Activated naive CD8-positive, alpha-beta T cell treated with anti-CD3 and anti-CD28 coated beads, Interleukin-2, amount 10 ng/mL, durations not matched to agents 7 days and 5 days (primary cell): ENCODE data around the gene HCK. TPM values are rescaled to one million over a fixed set of nuclear protein-coding genes. Genes with fewer than 3 reads are reported as not detected.
"Not testable (repeated sequence)": the region's sequence is repeated elsewhere in the genome, so short reads cannot be mapped to it uniquely, and the experiment has no call there.

Experiments used
- ATAC-seq: fragments of 150-1000 bp; cut with Tn5 transposase; one replicate; pipeline ENCODE4 v1.10.0; 2021; ENCODE audit warnings: low read depth, moderate library complexity
- POLR2A ChIA-PET: fragments of 350-600 bp; sonication (Branson Sonifier 250); formaldehyde crosslinking; loops from one replicate; lab custom pipeline; 2021; ENCODE audit warnings: antibody characterized with exemption; lab: Charles Lee
- DNase-seq: peaks from one replicate; pipeline ENCODE4 v3.0.0; 2021
- H3K27ac Mint-ChIP-seq: one replicate; pipeline ENCODE4 v1.8.0; 2022; ENCODE audit warnings: mild to moderate bottlenecking, mixed read lengths
- H3K27me3 Mint-ChIP-seq: one replicate; pipeline ENCODE4 v1.8.0; 2022; ENCODE audit warnings: mild to moderate bottlenecking, moderate library complexity, mixed read lengths
- H3K36me3 Mint-ChIP-seq: one replicate; pipeline ENCODE4 v1.8.0; 2021; ENCODE audit warnings: mild to moderate bottlenecking, mixed read lengths
- H3K4me1 Mint-ChIP-seq: one replicate; pipeline ENCODE4 v1.8.0; 2021; ENCODE audit warnings: mixed read lengths
- H3K4me3 Mint-ChIP-seq: one replicate; pipeline ENCODE4 v1.8.0; 2022; ENCODE audit warnings: mild to moderate bottlenecking, moderate library complexity, mixed read lengths
- H3K9me3 Mint-ChIP-seq: one replicate; pipeline ENCODE4 v1.8.0; 2021; ENCODE audit warnings: mixed read lengths
- total RNA-seq, 2 experiments: library from RNA; stranded (reverse); gene quantifications; one replicate each; pipeline ENCODE4 v1.2.3, GENCODE V29; 2021

The HCK gene
- total RNA-seq, 2 experiments from 2014 or later = 0.61 to 0.79 TPM

DNA sequence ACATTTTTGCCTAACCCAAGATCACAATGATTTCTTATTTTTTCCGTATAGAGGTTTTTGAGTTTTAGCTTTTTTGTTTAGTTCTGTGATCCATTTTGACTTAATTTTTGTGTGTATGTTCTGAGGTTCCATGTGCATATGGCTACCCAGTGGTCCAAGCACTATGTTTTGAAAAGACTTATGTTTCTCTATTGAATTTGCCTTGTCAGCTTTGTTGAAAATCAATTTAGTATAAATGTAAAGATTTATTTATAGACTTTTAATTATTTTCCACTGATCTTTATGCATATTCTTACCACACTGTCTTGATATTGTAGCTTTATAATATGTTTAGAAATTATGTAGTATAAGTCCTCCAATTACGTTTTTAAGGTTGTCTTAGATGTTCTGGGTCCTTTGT, 67.7 kb downstream of the HCK start:
- POLR2A ChIA-PET = no interaction called here
- H3K27ac Mint-ChIP-seq = no peak overlapping the region
- H3K36me3 Mint-ChIP-seq = peaks cover 14% of the 10 kb centered on the region
- DNase-seq = no peak
- H3K4me1 Mint-ChIP-seq = peaks cover 14% of the 10 kb centered on the region
- no peak overlapping the region for H3K4me3 Mint-ChIP-seq
- no peak for ATAC-seq
- no peaks in the 10 kb centered on the region for H3K27me3 Mint-ChIP-seq
- no peaks in the 10 kb centered on the region for H3K9me3 Mint-ChIP-seq

DNA sequence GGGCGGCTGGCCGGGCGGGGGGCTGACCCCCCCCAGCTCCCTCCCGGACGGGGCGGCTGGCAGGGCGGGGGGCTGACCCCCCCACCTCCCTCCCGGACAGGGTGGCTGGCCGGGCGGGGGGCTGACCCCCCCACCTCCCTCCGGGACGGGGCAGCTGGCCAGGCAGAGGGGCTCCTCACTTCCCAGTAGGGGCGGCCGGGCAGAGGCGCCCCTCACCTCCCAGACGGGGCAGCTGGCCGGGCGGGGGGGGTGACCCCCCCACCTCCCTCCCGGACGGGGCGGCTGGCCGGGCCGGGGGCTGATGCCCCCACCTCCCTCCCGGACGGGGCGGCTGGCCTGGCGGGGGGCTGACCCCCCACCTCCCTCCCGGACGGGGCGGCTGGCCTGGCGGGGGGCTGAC, 69.9 kb downstream of the HCK start:
- H3K9me3 Mint-ChIP-seq, H3K27ac Mint-ChIP-seq, DNase-seq, ATAC-seq, POLR2A ChIA-PET, H3K27me3 Mint-ChIP-seq, H3K4me1 Mint-ChIP-seq, H3K4me3 Mint-ChIP-seq: not testable (repeated sequence)
- H3K36me3 Mint-ChIP-seq = peaks cover 14% of the 10 kb centered on the region

DNA sequence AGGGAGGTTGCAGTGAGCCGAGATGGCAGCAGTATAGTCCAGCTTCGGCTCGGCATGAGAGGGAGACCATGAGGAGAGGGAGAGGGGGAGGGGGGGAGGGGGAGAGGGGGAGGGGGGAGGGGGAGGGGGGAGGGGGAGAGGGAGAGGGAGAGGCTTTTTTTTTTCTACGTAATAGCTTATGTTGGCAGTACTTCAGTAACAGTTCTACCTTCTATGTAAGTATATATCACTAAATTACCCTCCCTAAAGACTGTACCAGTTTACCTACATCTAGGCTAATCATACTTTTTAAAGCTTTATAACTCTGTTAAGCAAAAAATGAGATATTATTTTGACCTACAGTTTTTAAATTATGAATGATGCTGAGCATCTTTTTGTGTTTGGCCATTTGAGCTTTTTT, 71.0 kb downstream of the HCK start:
- H3K27me3 Mint-ChIP-seq = no peaks in the 10 kb centered on the region
- no peak for DNase-seq
- no peak for ATAC-seq
- no peaks in the 10 kb centered on the region for H3K9me3 Mint-ChIP-seq
- POLR2A ChIA-PET = interaction anchor here (0.5 kb wide), 1 partner anchor 196 kb away, joined by 4 read pairs; no protein-coding TSS in a partner anchor
- H3K4me3 Mint-ChIP-seq = no peak overlapping the region
- no peaks in the 10 kb centered on the region for H3K4me1 Mint-ChIP-seq
- H3K36me3 Mint-ChIP-seq = peaks cover 14% of the 10 kb centered on the region
- H3K27ac Mint-ChIP-seq = no peak overlapping the region

- POLR2A ChIA-PET = no interaction called here
- Mint-ChIP-seq H3K4me1 (no peaks in the 10 kb centered on the region), H3K27me3 (no peaks in the 10 kb centered on the region), H3K27ac (no peak overlapping the region), H3K4me3 (no peak overlapping the region), H3K36me3 (peaks cover 14% of the 10 kb centered on the region), H3K9me3 (no peaks in the 10 kb centered on the region)
- DNase-seq = no peak
- no peak for ATAC-seq
These were observed 72.9 kb downstream of the HCK start for GRCh38 chr20:32124916-32125454.

DNA sequence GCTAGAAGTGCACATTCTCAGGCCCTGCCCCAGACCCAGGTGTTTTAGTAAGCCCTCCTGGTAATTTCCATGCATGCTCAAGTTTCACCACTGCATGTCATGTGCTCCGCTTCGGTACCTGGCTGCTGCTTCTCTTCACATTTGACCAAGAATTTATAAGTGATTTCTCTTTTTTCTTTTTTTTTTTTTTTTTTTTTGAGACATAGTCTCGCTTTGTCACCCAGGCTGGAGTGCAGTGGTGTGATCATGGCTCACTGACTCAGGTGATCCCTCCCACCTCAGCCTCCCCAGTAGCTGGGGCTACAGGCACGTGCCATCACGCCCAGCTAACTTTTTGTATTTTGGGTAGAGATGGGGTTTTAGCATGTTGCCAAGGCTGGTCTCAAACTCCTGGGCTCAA, 73.5 kb downstream of the HCK start:
- DNase-seq (no peak), ATAC-seq (no peak)
- POLR2A ChIA-PET = no interaction called here
- Mint-ChIP-seq H3K36me3 (peaks cover 14% of the 10 kb centered on the region), H3K4me3 (no peak overlapping the region), H3K27me3 (no peaks in the 10 kb centered on the region), H3K4me1 (no peaks in the 10 kb centered on the region), H3K27ac (no peak overlapping the region), H3K9me3 (no peaks in the 10 kb centered on the region)

DNA sequence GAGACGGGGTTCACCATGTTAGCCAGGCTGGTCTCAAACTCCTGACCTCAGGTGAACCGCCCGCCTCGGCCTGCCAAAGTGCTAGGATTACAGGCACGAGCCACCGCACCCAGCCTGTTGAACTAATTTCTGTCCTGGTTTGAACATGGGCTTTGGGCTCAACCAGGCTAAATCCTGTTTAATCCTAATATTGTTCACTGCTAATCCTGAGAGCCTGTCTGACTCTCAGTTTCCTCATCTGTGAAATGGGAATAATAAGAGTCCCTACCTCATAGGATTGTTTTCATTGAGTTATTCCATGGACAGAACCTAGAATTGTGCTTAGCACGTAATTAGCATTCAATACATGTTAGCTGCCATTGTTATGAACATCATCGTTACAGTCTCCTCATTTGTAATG, 74.9 kb downstream of the HCK start:
- no peaks in the 10 kb centered on the region for H3K27me3 Mint-ChIP-seq
- H3K27ac Mint-ChIP-seq = no peak overlapping the region
- peaks cover 7% of the 10 kb centered on the region for H3K4me1 Mint-ChIP-seq
- DNase-seq (no peak), ATAC-seq (no peak)
- peaks cover 16% of the 10 kb centered on the region for H3K36me3 Mint-ChIP-seq
- no peak overlapping the region for H3K4me3 Mint-ChIP-seq
- POLR2A ChIA-PET = no interaction called here
- no peaks in the 10 kb centered on the region for H3K9me3 Mint-ChIP-seq

DNA sequence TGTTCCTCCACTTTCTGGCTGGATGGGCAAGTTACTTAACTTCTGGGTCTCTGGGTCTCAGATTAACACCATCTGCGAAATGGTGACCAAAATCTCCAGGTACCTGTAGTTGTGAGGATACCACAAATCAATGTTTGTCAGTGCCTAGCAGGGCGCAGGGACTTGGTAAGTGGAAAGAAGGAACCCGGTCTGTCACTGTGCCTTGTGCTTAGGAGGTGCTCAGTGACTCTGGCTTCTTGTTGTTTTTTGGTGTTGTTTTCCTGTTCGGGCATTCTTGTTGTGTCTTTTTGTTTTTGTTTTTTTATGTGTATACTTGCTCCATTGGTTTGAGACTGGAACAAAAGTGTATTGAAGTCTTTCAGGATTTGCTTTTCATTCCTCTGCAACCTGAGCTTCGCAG, 75.3 kb downstream of the HCK start:
- peaks cover 7% of the 10 kb centered on the region for H3K4me1 Mint-ChIP-seq
- POLR2A ChIA-PET = interaction anchor here (0.5 kb wide), 1 partner anchor 29 kb away, joined by 4 read pairs; no protein-coding TSS in a partner anchor
- no peak for DNase-seq
- no peak overlapping the region for H3K4me3 Mint-ChIP-seq
- ATAC-seq = no peak
- no peaks in the 10 kb centered on the region for H3K9me3 Mint-ChIP-seq
- H3K27me3 Mint-ChIP-seq = no peaks in the 10 kb centered on the region
- H3K27ac Mint-ChIP-seq = no peak overlapping the region
- peaks cover 18% of the 10 kb centered on the region for H3K36me3 Mint-ChIP-seq

DNA sequence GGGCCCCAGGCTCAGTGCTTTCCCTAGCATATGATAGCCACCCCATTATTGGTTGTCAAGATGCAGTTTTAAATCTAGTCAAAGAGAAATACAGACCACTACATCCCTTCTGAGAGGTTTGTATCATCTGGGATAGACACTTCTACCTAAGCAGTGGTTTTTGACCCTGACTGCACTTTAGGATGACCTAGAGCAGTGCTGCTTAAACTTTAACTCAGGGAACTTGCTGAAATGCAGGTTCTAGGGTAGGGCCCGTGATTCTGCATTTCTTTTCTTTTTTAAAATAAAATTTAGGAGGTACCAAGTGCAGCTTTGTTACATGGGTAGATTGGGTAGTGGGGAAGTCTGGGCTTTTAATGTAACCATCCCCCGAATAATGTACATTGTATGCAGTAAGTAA, 76.1 kb downstream of the HCK start:
- ATAC-seq (no peak), DNase-seq (no peak)
- Mint-ChIP-seq H3K36me3 (peaks cover 16% of the 10 kb centered on the region), H3K9me3 (no peaks in the 10 kb centered on the region), H3K27me3 (no peaks in the 10 kb centered on the region), H3K4me3 (no peak overlapping the region), H3K27ac (no peak overlapping the region), H3K4me1 (peaks cover 7% of the 10 kb centered on the region)
- POLR2A ChIA-PET = no interaction called here

GRCh38 chr20:32129863-32130262, 77.8 kb downstream of the HCK start:
- ATAC-seq (no peak), DNase-seq (no peak)
- H3K27me3 Mint-ChIP-seq = no peaks in the 10 kb centered on the region
- H3K36me3 Mint-ChIP-seq = peaks cover 13% of the 10 kb centered on the region
- no peaks in the 10 kb centered on the region for H3K9me3 Mint-ChIP-seq
- POLR2A ChIA-PET = no interaction called here
- H3K4me3 Mint-ChIP-seq = no peak overlapping the region
- no peak overlapping the region for H3K27ac Mint-ChIP-seq
- H3K4me1 Mint-ChIP-seq = peaks cover 7% of the 10 kb centered on the region

- Mint-ChIP-seq H3K36me3 (peaks cover 11% of the 10 kb centered on the region), H3K4me1 (peaks cover 7% of the 10 kb centered on the region), H3K27me3 (no peaks in the 10 kb centered on the region), H3K27ac (no peak overlapping the region), H3K9me3 (no peaks in the 10 kb centered on the region), H3K4me3 (no peak overlapping the region)
- POLR2A ChIA-PET = no interaction called here
- no peak for DNase-seq
- no peak for ATAC-seq
These were observed 78.3 kb downstream of the HCK start for GRCh38 chr20:32130352-32130751.

DNA sequence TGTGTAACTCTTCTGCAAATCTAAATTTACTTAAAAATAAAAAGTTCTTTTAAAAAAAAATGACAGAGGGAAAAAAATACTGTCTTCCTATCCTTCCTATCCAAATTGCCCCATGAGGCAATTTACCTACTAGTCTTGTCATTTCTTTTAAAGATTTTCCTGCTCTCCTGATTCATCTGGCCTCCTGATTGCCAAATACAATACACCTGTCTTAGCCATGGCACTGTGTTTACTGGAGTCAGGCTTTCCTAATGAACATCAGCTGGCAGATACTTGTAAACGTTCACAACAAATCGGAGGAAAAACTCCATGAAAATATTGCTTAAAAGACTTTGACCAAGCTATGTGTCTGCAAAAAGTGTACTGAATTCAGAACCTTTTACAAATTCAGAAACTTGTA, 78.9 kb downstream of the HCK start:
- ATAC-seq = no peak
- DNase-seq = no peak
- Mint-ChIP-seq H3K9me3 (no peaks in the 10 kb centered on the region), H3K27ac (no peak overlapping the region), H3K36me3 (peaks cover 10% of the 10 kb centered on the region), H3K4me3 (no peak overlapping the region), H3K4me1 (peaks cover 7% of the 10 kb centered on the region), H3K27me3 (no peaks in the 10 kb centered on the region)
- POLR2A ChIA-PET = interaction anchor here (0.7 kb wide), 1 partner anchor 11 kb away, joined by 3 read pairs; no protein-coding TSS in a partner anchor

DNA sequence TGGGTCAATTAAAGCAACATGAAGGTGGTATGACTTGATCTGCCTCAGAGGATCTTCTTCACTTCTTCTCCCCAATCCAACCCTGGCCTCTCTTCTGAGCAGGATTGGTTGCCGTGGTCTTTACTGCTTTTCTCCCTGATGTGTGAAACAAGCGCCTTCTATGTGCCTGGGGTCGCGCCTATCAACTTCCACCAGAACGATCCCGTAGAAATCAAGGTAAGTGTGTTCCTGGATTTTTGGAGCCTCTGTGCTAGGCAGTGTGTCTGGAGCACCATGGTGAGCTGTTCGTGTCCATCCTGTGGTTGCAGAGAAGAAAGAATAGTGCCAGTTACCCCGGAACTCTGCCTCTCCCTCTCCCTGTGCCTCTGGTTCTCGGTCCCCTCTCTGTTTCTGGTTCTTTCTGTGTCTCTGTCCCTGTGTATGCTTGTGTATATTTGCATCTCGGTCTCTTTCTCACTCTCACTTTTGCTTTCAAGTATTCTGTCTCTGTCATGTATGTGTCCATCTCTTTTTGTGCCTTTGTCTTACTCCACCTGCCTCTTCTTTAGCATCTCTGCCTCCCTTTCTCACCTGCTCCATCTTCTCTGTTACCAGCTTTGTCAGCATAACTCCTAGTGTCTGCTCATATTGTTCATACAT, 81.0 kb downstream of the HCK start:
- Mint-ChIP-seq H3K27me3 (no peaks in the 10 kb centered on the region), H3K27ac (no peak overlapping the region), H3K4me1 (peaks cover 7% of the 10 kb centered on the region), H3K4me3 (no peak overlapping the region), H3K36me3 (peaks cover 16% of the 10 kb centered on the region), H3K9me3 (no peaks in the 10 kb centered on the region)
- ATAC-seq (no peak), DNase-seq (no peak)
- POLR2A ChIA-PET = no interaction called here

GRCh38 chr20:32134026-32134425, 82.0 kb downstream of the HCK start:
- no peaks in the 10 kb centered on the region for H3K27me3 Mint-ChIP-seq
- peaks cover 16% of the 10 kb centered on the region for H3K36me3 Mint-ChIP-seq
- H3K9me3 Mint-ChIP-seq = no peaks in the 10 kb centered on the region
- peaks cover 7% of the 10 kb centered on the region for H3K4me1 Mint-ChIP-seq
- DNase-seq (no peak), ATAC-seq (no peak)
- H3K4me3 Mint-ChIP-seq = no peak overlapping the region
- no peak overlapping the region for H3K27ac Mint-ChIP-seq
- POLR2A ChIA-PET = no interaction called here

DNA sequence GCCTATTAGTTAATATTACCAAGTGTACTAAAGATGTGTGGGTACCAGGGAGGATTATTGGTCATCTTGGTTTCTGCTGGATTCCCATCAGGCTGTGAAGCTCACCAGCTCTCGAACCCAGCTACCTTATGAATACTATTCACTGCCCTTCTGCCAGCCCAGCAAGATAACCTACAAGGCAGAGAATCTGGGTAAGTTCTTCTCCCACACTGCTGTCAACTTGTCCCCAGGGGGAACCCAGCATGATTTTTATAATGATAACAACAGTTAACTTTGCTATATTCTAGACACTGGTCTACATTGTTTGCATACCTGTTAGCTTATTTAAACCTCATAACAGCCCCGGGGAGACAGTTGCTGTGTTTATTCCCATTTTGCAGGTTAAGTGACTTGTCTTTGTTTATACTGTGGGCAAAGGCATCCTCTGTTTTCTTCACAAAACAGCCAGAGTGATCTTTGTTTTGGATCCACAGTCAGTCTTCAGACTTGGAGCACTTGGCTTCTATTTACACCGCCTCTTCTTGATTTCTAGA, 84.0 kb downstream of the HCK start:
- ATAC-seq (no peak), DNase-seq (no peak)
- POLR2A ChIA-PET = no interaction called here
- peaks cover 7% of the 10 kb centered on the region for H3K4me1 Mint-ChIP-seq
- no peaks in the 10 kb centered on the region for H3K9me3 Mint-ChIP-seq
- peaks cover 20% of the 10 kb centered on the region for H3K36me3 Mint-ChIP-seq
- H3K27me3 Mint-ChIP-seq = no peaks in the 10 kb centered on the region
- H3K27ac Mint-ChIP-seq = no peak overlapping the region
- no peak overlapping the region for H3K4me3 Mint-ChIP-seq
